BLaER1 treated with 17β-estradiol and CSF1 and Interleukin-3, amounts not matched to agents 10 nM and 100 nM (cell line): ENCODE data around the gene TGM1.

Experiments
- H3K27ac ChIP-seq, 11 experiments: shearing (Covaris generic); formaldehyde crosslinking; 2 replicates each; pipeline ENCODE4 v1.8.1; 2022
- H3K27me3 ChIP-seq, 11 experiments: shearing (Covaris generic); formaldehyde crosslinking; 2 replicates each; pipeline ENCODE4 v1.8.1; 2022
- H3K36me3 ChIP-seq, 11 experiments: shearing (Covaris generic); formaldehyde crosslinking; 2 replicates each; pipeline ENCODE4 v1.8.1; 2022
- H3K4me1 ChIP-seq, 10 experiments: shearing (Covaris generic); formaldehyde crosslinking; 2 replicates each; pipeline ENCODE4 v1.8.1; 2022
- H3K4me2 ChIP-seq, 11 experiments: shearing (Covaris generic); formaldehyde crosslinking; 2 replicates each; pipeline ENCODE4 v1.8.1; 2022
- H3K4me3 ChIP-seq, 10 experiments: shearing (Covaris generic); formaldehyde crosslinking; 2 replicates each; pipeline ENCODE4 v1.8.1; 2022
- H3K9ac ChIP-seq, 11 experiments: shearing (Covaris generic); formaldehyde crosslinking; 2 replicates each; pipeline ENCODE4 v1.8.1; 2022
- H3K9me3 ChIP-seq, 11 experiments: shearing (Covaris generic); formaldehyde crosslinking; replicated peaks in 1 of 11; 2 replicates each; pipeline ENCODE4 v1.8.1; 2022
- H4K20me1 ChIP-seq, 11 experiments: shearing (Covaris generic); formaldehyde crosslinking; 2 replicates each; pipeline ENCODE4 v1.8.1; 2022
- Cebpa-rat ChIP-seq, 11 experiments: shearing (Covaris generic); IDR thresholded peaks; 2 replicates each; pipeline ENCODE4 v1.8.1; 2022

The TGM1 gene

DNA sequence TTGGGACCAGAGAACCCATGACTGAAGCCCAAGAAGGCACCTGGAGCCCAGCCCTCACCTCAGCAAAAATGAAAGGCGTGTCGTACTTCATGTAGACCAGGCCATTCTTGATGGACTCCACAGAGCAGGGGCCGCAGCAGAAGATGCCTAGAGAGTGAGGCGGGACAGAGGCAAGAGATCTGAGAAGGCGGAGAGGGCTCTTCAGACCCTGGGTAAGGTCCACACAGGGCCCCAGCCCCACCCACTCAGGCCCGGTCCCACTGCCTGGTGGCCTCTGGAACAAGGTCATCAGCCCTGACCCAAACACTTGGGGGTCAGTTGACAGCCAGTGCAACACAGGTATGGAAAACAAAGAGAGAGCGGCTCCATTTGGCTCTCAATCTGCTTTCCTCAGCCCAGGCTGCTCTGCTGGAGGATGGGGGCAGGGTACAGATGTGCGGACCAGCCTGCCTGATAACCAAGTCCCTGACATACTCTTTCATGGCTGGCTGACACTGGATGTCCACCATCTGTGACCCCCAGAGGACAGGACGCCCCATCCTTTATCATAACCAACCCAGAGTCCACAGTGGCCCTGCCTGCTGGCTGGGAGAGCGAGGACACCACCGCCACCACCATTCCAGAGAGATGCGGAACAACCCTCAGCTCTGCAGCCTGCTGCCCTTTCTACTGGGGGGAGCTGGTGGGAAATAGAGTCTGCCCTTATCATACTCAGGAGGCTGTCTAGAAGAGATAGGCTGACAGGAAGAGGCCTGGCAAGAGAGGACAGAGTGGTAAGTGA lies 6.9 kb downstream of the TGM1 start:
- no peak for TF ChIP-seq Cebpa-rat (IDR thresholded peaks at IDR 0.05)
- H3K4me2 ChIP-seq = no peak overlapping the region
- peaks cover 0 to 72% (median 28%) of the 10 kb centered on the region in 11 experiments; a peak in 13 of 22 replicates for H3K36me3 ChIP-seq

DNA sequence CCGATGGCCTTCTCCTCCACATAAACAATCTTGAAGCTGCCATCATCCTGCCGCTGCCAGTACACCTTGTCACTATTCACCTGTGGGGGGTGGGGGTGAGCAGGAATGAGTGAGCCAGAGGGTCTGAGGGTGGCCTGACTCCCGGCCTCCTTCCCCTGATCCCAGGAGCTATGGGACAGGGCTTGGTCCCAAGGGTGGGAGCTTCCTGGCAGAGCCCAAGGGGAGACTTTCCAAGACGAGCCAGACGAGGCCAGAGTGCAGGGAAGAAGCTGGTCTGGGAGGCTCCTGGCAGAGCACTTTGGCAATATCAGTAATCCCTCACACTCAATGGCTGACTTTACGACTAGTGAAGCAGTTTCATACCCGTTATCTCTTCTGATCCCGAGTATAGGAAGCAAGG lies 7.5 kb downstream of the TGM1 start:
- Histone ChIP-seq H3K4me1 (peaks cover 4 to 17% (median 9%) of the 10 kb centered on the region in 10 experiments), H3K36me3 (peaks cover 0 to 67% (median 28%) of the 10 kb centered on the region in 11 experiments; a peak in 13 of 22 replicates), H3K4me3 (no peak overlapping the region), H3K9me3 (no peaks in the 10 kb centered on the region), H3K27me3 (no peaks in the 10 kb centered on the region), H3K27ac (no peak overlapping the region), H3K4me2 (no peak overlapping the region), H3K9ac (no peak overlapping the region), H4K20me1 (no peaks in the 10 kb centered on the region)
- TF ChIP-seq Cebpa-rat (IDR thresholded peaks at IDR 0.05) = no peak

More for the DNA sequence above, 6.9 kb downstream of the TGM1 start:
- Histone ChIP-seq H3K9me3 (no peaks in the 10 kb centered on the region), H3K27ac (no peak overlapping the region), H3K9ac (0 out of 22 replicates have a peak overlapping the region, but pooled peaks of 1 of the 11 experiments have one; percentile 8), H3K27me3 (no peaks in the 10 kb centered on the region), H4K20me1 (no peaks in the 10 kb centered on the region), H3K4me1 (peaks cover 0 to 10% (median 2%) of the 10 kb centered on the region in 10 experiments; a peak in 11 of 20 replicates), H3K4me3 (no peak overlapping the region)

DNA sequence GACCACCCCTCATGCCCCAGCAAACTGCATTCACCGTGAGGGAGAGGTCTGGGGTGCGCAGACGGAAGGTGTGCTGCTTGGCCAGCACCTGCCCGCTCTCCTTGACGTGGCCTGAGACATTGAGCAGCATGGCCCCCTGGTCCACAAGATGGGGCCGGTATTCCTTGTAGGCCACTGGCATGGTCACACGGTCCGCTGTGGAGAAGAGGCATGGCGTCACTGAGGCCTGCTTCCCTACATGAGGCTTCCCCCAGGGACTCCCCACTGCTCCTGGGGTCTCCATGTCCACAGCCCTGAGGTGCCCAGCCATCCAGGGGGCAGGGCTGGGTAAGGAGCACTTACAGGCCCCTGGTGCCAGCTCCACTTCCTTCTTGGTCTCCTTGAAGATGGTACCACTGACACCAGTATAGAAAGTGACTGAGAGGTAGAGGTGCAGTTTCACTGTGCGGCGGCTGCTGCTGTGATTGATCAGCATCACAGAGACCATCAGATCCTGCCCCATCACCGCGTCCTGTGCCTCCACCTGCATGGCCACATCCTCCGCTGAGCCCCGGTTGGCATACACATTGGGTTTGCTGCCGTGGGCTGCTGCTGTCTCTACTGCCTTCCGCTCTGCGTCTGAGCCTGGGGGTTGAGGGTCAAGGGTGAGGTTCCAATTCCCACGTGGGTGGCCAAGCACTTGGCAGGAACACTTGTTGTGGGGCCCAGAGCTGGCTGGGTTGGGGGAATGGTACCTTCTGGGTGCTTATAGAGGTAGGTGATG lies 8.2 kb downstream of the TGM1 start:
- no peak for TF ChIP-seq Cebpa-rat (IDR thresholded peaks at IDR 0.05)

DNA sequence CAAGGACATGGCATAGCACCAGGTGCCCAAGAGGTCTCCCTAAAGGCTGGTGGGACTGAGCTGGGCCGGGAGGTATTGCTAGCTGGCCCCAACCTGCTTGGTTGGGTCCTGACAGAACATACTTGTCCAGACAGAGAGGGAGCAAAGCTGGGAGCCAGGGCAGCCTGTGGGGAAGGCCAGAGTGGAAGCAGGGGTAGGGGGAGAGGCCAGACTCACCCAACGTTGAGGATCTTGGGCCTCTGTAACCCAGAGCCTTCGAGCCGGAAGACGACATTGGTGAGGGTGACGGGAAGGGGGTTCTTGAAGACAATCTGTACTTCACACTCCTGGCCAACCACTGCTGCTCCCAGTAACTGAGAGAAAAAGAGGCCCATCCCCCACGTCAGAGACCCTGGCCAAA lies 9.0 kb downstream of the TGM1 start:
- H3K4me1 ChIP-seq = peaks cover 9 to 22% (median 13%) of the 10 kb centered on the region in 10 experiments
- no peaks in the 10 kb centered on the region for H3K27me3 ChIP-seq
- no peaks in the 10 kb centered on the region for H3K9me3 ChIP-seq
- no peak for TF ChIP-seq Cebpa-rat (IDR thresholded peaks at IDR 0.05)
- no peak overlapping the region for H3K4me3 ChIP-seq
- no peaks in the 10 kb centered on the region for H4K20me1 ChIP-seq
- H3K9ac ChIP-seq = no peak overlapping the region
- H3K27ac ChIP-seq = no peak overlapping the region
- H3K4me2 ChIP-seq = no peak overlapping the region
- H3K36me3 ChIP-seq = peaks cover 0 to 58% (median 28%) of the 10 kb centered on the region in 11 experiments; a peak in 13 of 22 replicates

More for the DNA sequence above, 8.2 kb downstream of the TGM1 start:
- no peak overlapping the region for H3K27ac ChIP-seq
- peaks cover 0 to 62% (median 28%) of the 10 kb centered on the region in 11 experiments; a peak in 13 of 22 replicates for H3K36me3 ChIP-seq
- no peak overlapping the region for H3K4me2 ChIP-seq
- no peak overlapping the region for H3K4me3 ChIP-seq
- H3K9ac ChIP-seq = no peak overlapping the region
- H3K9me3 ChIP-seq = no peaks in the 10 kb centered on the region
- no peaks in the 10 kb centered on the region for H4K20me1 ChIP-seq
- H3K27me3 ChIP-seq = no peaks in the 10 kb centered on the region
- peaks cover 9 to 22% (median 13%) of the 10 kb centered on the region in 10 experiments for H3K4me1 ChIP-seq

DNA sequence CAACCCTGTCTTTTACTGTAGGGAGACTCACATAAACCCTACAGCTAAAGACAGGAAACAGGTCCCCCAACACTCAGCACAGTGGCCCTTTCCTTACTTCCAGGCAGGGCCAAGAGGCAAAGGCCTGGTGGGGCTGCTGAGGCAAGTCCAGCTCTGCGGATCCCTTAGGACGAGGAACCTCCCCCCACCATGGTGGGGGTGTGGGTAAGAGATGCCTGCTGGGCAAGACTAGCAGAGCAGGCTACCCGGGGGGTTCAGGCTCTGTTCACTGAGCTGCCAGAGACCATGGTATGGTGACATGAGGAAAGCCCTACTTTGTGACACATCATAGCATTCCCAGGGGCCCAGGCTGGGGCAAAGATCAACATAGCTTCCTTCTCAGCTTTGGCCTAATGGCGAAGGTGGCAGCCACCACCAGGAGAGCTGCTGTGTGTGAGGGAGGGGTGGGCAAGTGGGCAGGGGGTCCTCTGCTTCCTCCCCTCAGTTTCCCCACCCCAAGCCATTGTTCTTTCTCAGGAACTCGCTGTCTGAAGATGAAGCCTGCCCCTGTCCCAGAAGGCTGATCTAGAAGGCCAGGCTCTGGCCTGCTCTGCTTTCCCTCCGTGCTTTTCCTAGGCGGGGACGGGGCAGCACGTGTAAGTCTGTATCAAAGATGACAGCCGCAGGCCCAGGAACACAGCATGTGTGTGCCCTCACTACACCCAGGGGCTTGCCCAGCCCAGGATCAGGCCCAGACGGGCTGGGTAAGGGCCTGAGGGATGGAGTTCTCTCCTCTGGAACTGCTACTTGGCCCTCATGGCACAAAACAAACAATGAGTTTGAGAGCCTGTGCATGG lies 10.5 kb downstream of the TGM1 start:
- no peak overlapping the region for H3K27ac ChIP-seq

DNA sequence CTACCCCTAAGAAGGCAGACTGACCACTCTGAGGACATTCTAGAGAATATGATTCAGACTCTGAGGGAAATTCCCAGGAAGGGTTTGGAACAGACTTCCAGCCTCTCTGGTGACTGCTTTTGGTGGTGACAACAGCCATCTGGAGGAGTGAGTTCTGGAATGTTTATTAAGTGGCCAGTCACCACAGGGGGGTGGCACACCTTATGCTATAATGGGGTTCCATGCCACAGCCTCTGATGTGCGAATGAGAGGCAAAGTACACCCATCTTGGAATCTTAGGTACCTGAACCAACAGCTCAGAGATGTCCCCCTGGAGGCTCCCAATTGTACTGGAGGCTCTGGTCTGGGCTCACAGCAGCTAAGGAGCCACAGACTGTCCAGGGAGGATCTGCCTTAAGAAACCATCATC lies 11.1 kb downstream of the TGM1 start:
- H3K9ac ChIP-seq = no peak overlapping the region
- H3K36me3 ChIP-seq = peaks cover 0 to 60% (median 28%) of the 10 kb centered on the region in 11 experiments; a peak in 13 of 22 replicates
- H3K9me3 ChIP-seq = no peaks in the 10 kb centered on the region
- peaks cover 9 to 28% (median 18%) of the 10 kb centered on the region in 10 experiments for H3K4me1 ChIP-seq
- no peak overlapping the region for H3K4me3 ChIP-seq
- no peaks in the 10 kb centered on the region for H3K27me3 ChIP-seq
- H3K4me2 ChIP-seq = no peak overlapping the region; a peak in 1 of 22 replicates
- TF ChIP-seq Cebpa-rat (IDR thresholded peaks at IDR 0.05) = no peak
- no peaks in the 10 kb centered on the region for H4K20me1 ChIP-seq
- no peak overlapping the region for H3K27ac ChIP-seq

More for the DNA sequence above, 10.5 kb downstream of the TGM1 start:
- Histone ChIP-seq H3K9ac (no peak overlapping the region), H3K4me3 (no peak overlapping the region), H3K9me3 (no peaks in the 10 kb centered on the region), H3K27me3 (no peaks in the 10 kb centered on the region), H3K36me3 (peaks cover 0 to 61% (median 28%) of the 10 kb centered on the region in 11 experiments; a peak in 13 of 22 replicates), H4K20me1 (no peaks in the 10 kb centered on the region), H3K4me2 (no peak overlapping the region; a peak in 1 of 22 replicates), H3K4me1 (peaks cover 9 to 22% (median 13%) of the 10 kb centered on the region in 10 experiments)
- no peak for TF ChIP-seq Cebpa-rat (IDR thresholded peaks at IDR 0.05)

DNA sequence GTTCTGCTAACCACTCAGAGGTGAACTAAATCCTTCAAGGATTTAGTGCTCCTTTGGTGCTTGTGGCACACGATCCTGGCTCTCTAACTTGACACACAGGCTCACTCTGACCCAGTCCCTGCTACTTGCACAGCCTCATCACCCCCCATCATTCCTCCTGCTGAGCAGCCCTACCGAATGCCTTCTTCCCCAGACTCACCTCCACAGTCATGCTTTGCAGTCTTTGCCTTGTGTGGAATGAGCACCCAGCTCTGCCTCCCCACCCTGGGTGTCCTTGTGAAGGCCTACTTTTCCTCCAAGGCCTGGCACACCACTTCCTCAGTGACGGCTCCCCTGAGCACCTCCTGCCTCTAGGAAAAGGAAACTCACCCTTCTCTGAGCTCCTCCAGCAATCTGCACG lies 12.6 kb downstream of the TGM1 start:
- H3K9ac ChIP-seq = peak overlapping the region in 3 of 11 experiments; percentile 4 to 5 (median 5); a peak in 2 of 22 replicates
- no peak overlapping the region for H3K4me3 ChIP-seq
- H3K36me3 ChIP-seq = peaks cover 0 to 44% (median 26%) of the 10 kb centered on the region in 11 experiments; a peak in 13 of 22 replicates
- H4K20me1 ChIP-seq = no peaks in the 10 kb centered on the region
- H3K4me2 ChIP-seq = peak overlapping the region; percentile 11 to 62 (median 46); a peak in 20 of 22 replicates
- peak overlapping the region in 3 of 11 experiments; percentile 4 to 25 (median 9); a peak in 2 of 22 replicates for H3K27ac ChIP-seq
- TF ChIP-seq Cebpa-rat (IDR thresholded peaks at IDR 0.05) = no peak
- H3K4me1 ChIP-seq = peaks cover 9 to 35% (median 25%) of the 10 kb centered on the region in 10 experiments
- H3K9me3 ChIP-seq = no peaks in the 10 kb centered on the region
- H3K27me3 ChIP-seq = no peaks in the 10 kb centered on the region

DNA sequence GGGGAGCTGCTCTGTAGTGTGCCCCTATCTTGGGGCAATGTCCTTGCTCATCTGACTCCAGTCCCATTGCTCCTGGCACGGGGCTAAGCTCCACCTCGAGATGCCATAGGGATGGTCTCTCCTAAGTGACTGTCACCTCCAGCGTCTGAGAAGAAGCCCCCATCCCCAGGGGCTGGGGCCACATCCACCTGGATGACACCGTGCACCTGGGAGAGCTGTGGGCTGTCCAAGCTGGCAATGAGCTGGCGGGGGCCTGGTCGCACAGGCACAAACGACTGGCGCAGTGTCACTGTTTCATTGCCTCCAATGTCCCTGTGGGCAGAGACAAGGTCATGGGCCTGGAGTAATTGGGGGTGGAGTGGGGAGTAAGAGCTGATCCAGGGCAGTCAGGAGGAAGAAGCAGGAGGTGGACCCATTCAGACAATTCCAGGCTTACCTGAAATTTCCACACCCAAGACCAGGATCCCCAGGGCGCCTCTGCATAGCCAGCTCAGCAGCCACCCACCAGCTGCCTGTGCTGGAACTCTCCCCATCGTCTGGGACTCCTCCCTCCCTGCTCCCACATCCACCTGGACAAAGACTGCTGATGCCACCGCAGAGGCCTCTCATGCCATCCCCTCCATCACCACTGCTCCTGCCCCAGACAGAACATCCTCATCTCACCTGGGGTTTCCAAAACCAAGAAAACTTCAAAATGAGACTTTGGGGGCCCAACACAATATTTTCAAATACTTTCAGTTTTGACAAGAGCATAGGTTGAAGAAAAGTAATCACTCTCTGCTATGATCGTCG lies 13.6 kb downstream of the TGM1 start:
- Histone ChIP-seq H3K9ac (no peak overlapping the region), H3K4me3 (no peak overlapping the region), H3K9me3 (no peaks in the 10 kb centered on the region), H4K20me1 (no peaks in the 10 kb centered on the region), H3K27ac (no peak overlapping the region), H3K27me3 (no peaks in the 10 kb centered on the region), H3K4me1 (peaks cover 9 to 44% (median 25%) of the 10 kb centered on the region in 10 experiments), H3K36me3 (peaks cover 0 to 35% (median 17%) of the 10 kb centered on the region in 11 experiments; a peak in 11 of 22 replicates), H3K4me2 (peak overlapping the region in 1 of 11 experiments; percentile 57; a peak in 1 of 22 replicates)
- no peak for TF ChIP-seq Cebpa-rat (IDR thresholded peaks at IDR 0.05)
